CD14-positive monocyte (primary cell): ENCODE measurements around the gene P2RY11. TPM values are rescaled to one million over a fixed set of nuclear protein-coding genes. Genes with fewer than 3 reads are reported as not detected.

Source experiments
- DNase-seq, 3 donors: peaks; one replicate each; pipeline ENCODE4 v3.0.0-alpha.2; 2011 to 2022
- H2AFZ ChIP-seq: 2 replicates; pipeline ENCODE4 v1.6.0; 2012; ENCODE audit warnings: mild to moderate bottlenecking, low read depth, low read length, inconsistent platforms; ENCODE audit not compliant: insufficient read depth, poor library complexity, severe bottlenecking
- H3K27ac ChIP-seq, 2 donors: 1 replicate in 1 of 2; 2 replicates in 1 of 2; pipeline ENCODE4 v1.5.1; 2012 to 2013; ENCODE audit warnings: low read length in 2 of 2, control low read depth in 1 of 2, inconsistent platforms in 1 of 2, low read depth in 1 of 2, mild to moderate bottlenecking in 1 of 2
- H3K27me3 ChIP-seq, 2 donors: one replicate each; pipeline versions ENCODE4 v1.6.0 to v1.6.1; 2011 to 2013; ENCODE audit warnings: low read length in 2 of 2; ENCODE audit not compliant: control insufficient read depth in 2 of 2, insufficient read depth in 2 of 2
- H3K36me3 ChIP-seq, 2 donors: replicated peaks in 1 of 2; 1 replicate in 1 of 2; 2 replicates in 1 of 2; pipeline versions ENCODE4 v1.5.1 to v1.6.1; 2012 to 2013; ENCODE audit warnings: low read length in 2 of 2, control low read depth in 1 of 2, inconsistent platforms in 1 of 2, mild to moderate bottlenecking in 1 of 2; ENCODE audit not compliant: insufficient read depth in 2 of 2, control insufficient read depth in 1 of 2
- H3K4me1 ChIP-seq, 2 donors: 1 replicate in 1 of 2; 2 replicates in 1 of 2; pipeline versions ENCODE4 v1.5.1 to v1.6.1; 2012 to 2013; ENCODE audit warnings: low read length in 2 of 2, control low read depth in 1 of 2, inconsistent platforms in 1 of 2, mild to moderate bottlenecking in 1 of 2, moderate library complexity in 1 of 2; ENCODE audit not compliant: insufficient read depth in 2 of 2, control insufficient read depth in 1 of 2
- H3K4me2 ChIP-seq: replicated peaks from 2 replicates; pipeline ENCODE3; 2012; ENCODE audit warnings: low read length, moderate library complexity, mild to moderate bottlenecking; ENCODE audit not compliant: poor library complexity, severe bottlenecking; ENCODE audit errors: extremely low read depth
- H3K4me3 ChIP-seq, 3 experiments: fragments of 200-600 bp in 1 of 3; sonication (generic) in 1 of 3; replicated peaks in 1 of 3; 1 replicate in 2 of 3; 2 replicates in 1 of 3; pipeline ENCODE4 v1.5.1; 2011 to 2013; ENCODE audit warnings: low read length in 3 of 3, mild to moderate bottlenecking in 3 of 3, control low read depth in 2 of 3, low read depth in 2 of 3, inconsistent platforms in 1 of 3, moderate library complexity in 1 of 3
- H3K79me2 ChIP-seq: 2 replicates; pipeline ENCODE4 v1.6.0; 2012; ENCODE audit warnings: mild to moderate bottlenecking, control low read depth, inconsistent platforms, low read length, moderate library complexity; ENCODE audit not compliant: insufficient read depth
- H3K9ac ChIP-seq: 2 replicates; pipeline ENCODE4 v1.6.0; 2017; ENCODE audit warnings: low read length, mild to moderate bottlenecking; ENCODE audit not compliant: insufficient read depth, poor library complexity, severe bottlenecking
- H3K9me3 ChIP-seq, 2 donors: replicated peaks in 1 of 2; 1 replicate in 1 of 2; 2 replicates in 1 of 2; pipeline versions ENCODE4 v1.5.1 to v1.6.1; 2012 to 2013; ENCODE audit warnings: low read length in 2 of 2, control low read depth in 1 of 2; ENCODE audit not compliant: control insufficient read depth in 1 of 2, insufficient read depth in 1 of 2
- H4K20me1 ChIP-seq: 2 replicates; pipeline ENCODE4 v1.6.0; 2012; ENCODE audit warnings: mild to moderate bottlenecking, low read length, control low read depth, moderate library complexity; ENCODE audit not compliant: insufficient read depth
- H3K27ac Mint-ChIP-seq, 7 donors: one replicate each; pipeline ENCODE4 v1.8.0; 2020; ENCODE audit warnings: mild to moderate bottlenecking in 7 of 7, mixed read lengths in 7 of 7, moderate library complexity in 6 of 7, inconsistent platforms in 2 of 7
- H3K27me3 Mint-ChIP-seq, 3 donors: one replicate each; pipeline ENCODE4 v1.8.0; 2021 to 2022; ENCODE audit warnings: low read depth in 3 of 3, mild to moderate bottlenecking in 3 of 3, mixed read lengths in 3 of 3, moderate library complexity in 3 of 3, inconsistent platforms in 1 of 3
- H3K36me3 Mint-ChIP-seq, 2 donors: one replicate each; pipeline ENCODE4 v1.8.0; 2020; ENCODE audit warnings: mixed read lengths in 2 of 2, inconsistent platforms in 1 of 2, mild to moderate bottlenecking in 1 of 2
- H3K4me1 Mint-ChIP-seq: one replicate; pipeline ENCODE4 v1.8.0; 2020; ENCODE audit warnings: mild to moderate bottlenecking, mixed read lengths
- H3K4me3 Mint-ChIP-seq, 2 donors: one replicate each; pipeline ENCODE4 v1.8.0; 2020; ENCODE audit warnings: mild to moderate bottlenecking in 2 of 2, mixed read lengths in 2 of 2, moderate library complexity in 1 of 2
- H3K9me3 Mint-ChIP-seq, 7 donors: one replicate each; pipeline ENCODE4 v1.8.0; 2020 to 2022; ENCODE audit warnings: mixed read lengths in 7 of 7, mild to moderate bottlenecking in 6 of 7, moderate library complexity in 6 of 7, inconsistent platforms in 2 of 7
- WGBS: methylation state at CpG from one replicate; pipeline ENCODE4 v1.1.5; 2013; ENCODE audit warnings: missing lambda C conversion rate; ENCODE audit not compliant: insufficient coverage; 5-methylcytosine and 5-hydroxymethylcytosine counted together
- intact Hi-C, 2 donors: fragments of 100-400 bp; cut with micrococcal nuclease; formaldehyde crosslinking; loops; one replicate each; pipeline versions ENCODE4 v1.15.0 to v1.15.1; 2023
- polyA plus RNA-seq, 3 donors: library from polyadenylated mRNA; depleted of rRNA in 1 of 3; unstranded in 2 of 3; stranded (reverse) in 1 of 3; fragments of 300-500 nt in 2 of 3; fragments of >200 nt in 1 of 3; fragmentation: Illumina TruSeq in 2 of 3; gene quantifications; 1 replicate in 2 of 3; 2 replicates in 1 of 3; pipeline ENCODE4 v1.2.3, GENCODE V29; 2012 to 2021
- TF ChIP-seq, protein P1 (sequence below): fragments of 200-600 bp; IDR thresholded peaks from one replicate; pipeline ENCODE4 v1.8.0; 2022; ENCODE audit warnings: antibody characterized with exemption, mild to moderate bottlenecking

Gene P2RY11
- polyA plus RNA-seq, 3 donors: 0.50 to 10.0 (median 0.69) TPM

DNA sequence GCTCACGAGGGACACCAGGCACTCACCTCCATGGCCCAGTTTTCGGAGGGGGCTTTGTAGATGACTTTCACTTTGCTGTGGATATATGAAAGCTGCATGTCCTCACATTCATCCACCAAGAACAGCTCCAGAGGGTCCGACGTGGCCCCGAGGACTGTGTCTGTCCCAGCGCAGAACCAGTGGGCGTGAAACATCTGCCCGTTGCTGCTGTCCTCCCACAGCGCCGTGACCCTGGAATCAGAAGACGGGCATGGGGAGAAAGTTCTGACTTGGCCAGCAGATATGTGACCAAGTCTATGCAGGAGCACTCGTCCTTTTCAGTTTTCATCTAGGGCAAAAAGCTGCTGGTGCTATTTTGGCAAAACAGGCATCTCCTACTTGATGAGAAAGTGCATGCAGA, 37.9 kb downstream of the P2RY11 start:
- peaks cover 79 to 90% of the 10 kb centered on the region in 2 donors for H3K36me3 ChIP-seq
- Mint-ChIP-seq H3K27ac (peak overlapping the region in 2 of 7 donors; percentile 6 to 16), H3K27me3 (no peaks in the 10 kb centered on the region), H3K4me1 (no peaks in the 10 kb centered on the region), H3K36me3 (peaks cover 76 to 99% of the 10 kb centered on the region in 2 donors), H3K4me3 (no peak overlapping the region), H3K9me3 (no peaks in the 10 kb centered on the region)
- H3K27me3 ChIP-seq: no peaks in the 10 kb centered on the region
- no peak overlapping the region for H3K9ac ChIP-seq
- H3K4me1 ChIP-seq: no peaks in the 10 kb centered on the region
- peak overlapping the region in 1 of 2 donors; percentile 12 for H3K27ac ChIP-seq
- peaks cover 9% of the 10 kb centered on the region for H3K79me2 ChIP-seq
- no peaks in the 10 kb centered on the region for H4K20me1 ChIP-seq
- H2AFZ ChIP-seq: no peak overlapping the region
- intact Hi-C loops: no loop called here
- H3K4me2 ChIP-seq: no peak overlapping the region
- TF ChIP-seq, protein P1, sequence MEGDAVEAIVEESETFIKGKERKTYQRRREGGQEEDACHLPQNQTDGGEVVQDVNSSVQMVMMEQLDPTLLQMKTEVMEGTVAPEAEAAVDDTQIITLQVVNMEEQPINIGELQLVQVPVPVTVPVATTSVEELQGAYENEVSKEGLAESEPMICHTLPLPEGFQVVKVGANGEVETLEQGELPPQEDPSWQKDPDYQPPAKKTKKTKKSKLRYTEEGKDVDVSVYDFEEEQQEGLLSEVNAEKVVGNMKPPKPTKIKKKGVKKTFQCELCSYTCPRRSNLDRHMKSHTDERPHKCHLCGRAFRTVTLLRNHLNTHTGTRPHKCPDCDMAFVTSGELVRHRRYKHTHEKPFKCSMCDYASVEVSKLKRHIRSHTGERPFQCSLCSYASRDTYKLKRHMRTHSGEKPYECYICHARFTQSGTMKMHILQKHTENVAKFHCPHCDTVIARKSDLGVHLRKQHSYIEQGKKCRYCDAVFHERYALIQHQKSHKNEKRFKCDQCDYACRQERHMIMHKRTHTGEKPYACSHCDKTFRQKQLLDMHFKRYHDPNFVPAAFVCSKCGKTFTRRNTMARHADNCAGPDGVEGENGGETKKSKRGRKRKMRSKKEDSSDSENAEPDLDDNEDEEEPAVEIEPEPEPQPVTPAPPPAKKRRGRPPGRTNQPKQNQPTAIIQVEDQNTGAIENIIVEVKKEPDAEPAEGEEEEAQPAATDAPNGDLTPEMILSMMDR: no peak
- H3K4me3 ChIP-seq: no peak overlapping the region
- no peaks in the 10 kb centered on the region for H3K9me3 ChIP-seq
- no peak for DNase-seq
- 98% methylated on average over 12 of the region's 12 CpGs for WGBS

- DNase-seq: no peak
- H3K9me3 Mint-ChIP-seq: no peaks in the 10 kb centered on the region
- TF ChIP-seq, protein P1: no peak
- no peaks in the 10 kb centered on the region for H3K27me3 Mint-ChIP-seq
- H3K36me3 ChIP-seq: peaks cover 80 to 89% of the 10 kb centered on the region in 2 donors
- no peaks in the 10 kb centered on the region for H3K27me3 ChIP-seq
- WGBS: 93% methylated on average over 5 of the region's 5 CpGs
- H3K27ac ChIP-seq: peak overlapping the region in 1 of 2 donors; percentile 22
- H2AFZ ChIP-seq: no peak overlapping the region
- no peak overlapping the region for H3K9ac ChIP-seq
- H3K4me2 ChIP-seq: no peak overlapping the region
- H3K9me3 ChIP-seq: no peaks in the 10 kb centered on the region
- H3K36me3 Mint-ChIP-seq: peaks cover 78 to 99% of the 10 kb centered on the region in 2 donors
- H3K4me1 Mint-ChIP-seq: no peaks in the 10 kb centered on the region
- no peak overlapping the region for H3K4me3 Mint-ChIP-seq
- peaks cover 4% of the 10 kb centered on the region for H3K79me2 ChIP-seq
- H3K4me3 ChIP-seq: no peak overlapping the region
- H3K4me1 ChIP-seq: no peaks in the 10 kb centered on the region
- peak overlapping the region in 4 of 7 donors; percentile 9 to 52 (median 42) for H3K27ac Mint-ChIP-seq
- H4K20me1 ChIP-seq: no peaks in the 10 kb centered on the region
- intact Hi-C loops: no loop called here
These were observed 40.0 kb downstream of the P2RY11 start for GRCh38 chr19:10151521-10151920.
